Activated CD4-positive, alpha-beta T cell treated with anti-CD3 and anti-CD28 coated beads, Interleukin-2, amount 50 U/mL, for 16 hours (primary cell): Measurements from ENCODE around the gene AKR7A3.
"Not testable (repeated sequence)": the region's sequence is repeated elsewhere in the genome, so short reads cannot be mapped to it uniquely, and the experiment has no call there.

Experiments
- DNase-seq: peaks from one replicate; pipeline ENCODE4 v3.0.0-alpha.2; 2020

Gene AKR7A3

GRCh38 chr1:19287436-19288185 lies 959 bp downstream of the AKR7A3 start:
- DNase-seq: no peak

- DNase-seq: not testable (repeated sequence)
Observed at GRCh38 chr1:19285807-19286206, 2.8 kb downstream of the AKR7A3 start.

DNA sequence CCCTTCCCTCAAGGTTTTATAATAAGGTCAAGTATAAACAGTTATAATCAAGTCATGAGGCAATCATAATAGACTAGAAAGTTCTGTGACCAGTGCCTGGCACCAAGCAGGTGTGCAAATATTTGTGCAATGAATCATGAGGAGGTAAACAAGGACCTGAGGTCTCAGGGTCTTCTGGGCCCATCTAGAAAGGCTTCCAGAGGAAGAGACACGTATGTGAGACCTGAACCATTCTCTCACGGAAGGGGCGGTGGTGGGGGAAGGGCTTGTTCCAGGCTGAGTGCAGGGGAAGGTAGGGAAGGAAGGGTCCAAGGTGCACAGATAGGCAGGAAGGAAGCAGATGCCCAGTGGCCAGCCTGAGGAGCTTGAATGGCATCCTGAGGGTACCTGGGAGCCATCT lies 3.2 kb downstream of the AKR7A3 start:
- not testable (repeated sequence) for DNase-seq

DNA sequence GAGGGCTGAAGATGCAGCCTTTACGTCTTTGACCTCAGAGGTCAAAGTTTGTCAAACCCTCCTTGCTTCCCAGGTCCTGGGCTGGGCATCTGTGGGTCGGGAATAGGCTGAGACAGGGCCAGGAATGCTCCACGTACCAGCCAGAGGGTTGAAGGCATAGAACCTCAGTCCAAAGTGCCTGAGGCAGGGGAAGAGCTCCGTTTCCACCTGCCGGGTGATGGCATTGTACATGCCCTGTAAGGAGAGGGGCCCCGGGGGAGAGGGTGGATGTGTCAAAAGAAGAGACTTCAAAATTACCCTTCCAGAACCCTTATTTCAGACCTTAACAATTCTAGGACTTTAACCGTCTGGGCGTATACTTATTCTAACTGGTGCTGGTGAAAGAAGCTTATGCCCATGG lies 3.7 kb downstream of the AKR7A3 start:
- no peak for DNase-seq

- no peak for DNase-seq
Observed at GRCh38 chr1:19283891-19284290, 4.7 kb downstream of the AKR7A3 start.

DNA sequence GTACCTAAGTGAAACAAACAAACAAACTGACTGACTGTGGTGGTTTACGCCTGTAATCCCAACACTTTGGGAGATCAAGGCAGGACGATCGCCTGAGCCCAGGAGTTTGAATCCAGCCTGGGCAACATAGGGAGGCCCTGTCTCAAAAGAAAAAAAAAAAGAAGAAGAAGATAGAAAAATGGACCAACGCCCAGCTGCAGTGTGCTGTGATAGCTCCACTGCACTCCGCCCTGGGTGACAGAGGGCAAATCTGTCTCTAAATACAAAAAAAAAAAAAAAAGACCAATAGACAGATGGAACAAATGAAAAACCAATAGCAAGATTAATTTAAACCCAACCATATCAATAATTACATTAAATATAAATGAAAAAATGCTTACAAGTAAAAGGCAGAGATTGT lies 13.9 kb downstream of the AKR7A3 start:
- no peak for DNase-seq

DNA sequence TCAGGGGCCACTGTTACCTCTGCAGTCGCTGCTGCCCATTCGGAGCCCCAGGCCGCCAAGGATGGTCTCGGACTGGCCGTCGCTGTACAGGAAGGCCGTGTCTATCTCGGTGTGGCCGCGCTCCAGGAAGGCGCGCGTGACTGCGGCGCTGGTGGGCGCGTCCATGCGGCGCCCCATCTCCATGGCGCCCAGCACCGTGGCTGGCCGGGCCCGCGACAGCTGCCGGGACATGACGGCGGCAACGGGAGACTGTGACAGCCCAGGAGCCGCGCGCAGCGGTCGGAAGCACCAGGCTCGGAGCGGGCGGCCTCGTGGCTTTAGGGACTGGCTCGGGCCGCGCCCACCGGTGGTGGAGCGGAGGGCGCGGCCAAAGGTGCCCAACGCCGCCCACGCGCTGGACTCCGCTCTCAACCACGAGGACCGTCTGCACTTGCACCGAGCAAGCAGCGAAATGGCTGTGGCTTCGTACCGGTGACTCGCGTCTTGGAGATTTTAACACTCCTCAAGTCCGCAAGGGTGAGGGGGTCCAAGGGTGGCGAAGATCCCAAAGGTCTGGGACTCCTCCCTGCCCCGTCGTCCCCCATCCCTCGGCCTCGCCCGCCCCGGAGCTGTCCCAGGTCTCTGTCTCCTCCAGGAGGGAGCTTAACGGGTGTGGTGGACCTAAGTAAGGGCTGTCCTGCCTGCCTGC lies 14.6 kb downstream of the AKR7A3 start:
- DNase-seq: not testable (repeated sequence)

GRCh38 chr1:19273106-19273843 lies 15.3 kb downstream of the AKR7A3 start:
- no peak for DNase-seq

- DNase-seq: no peak
Observed at GRCh38 chr1:19272064-19272463, 16.5 kb downstream of the AKR7A3 start.

- not testable (repeated sequence) for DNase-seq
Observed at GRCh38 chr1:19270343-19270730, 18.2 kb downstream of the AKR7A3 start.

DNA sequence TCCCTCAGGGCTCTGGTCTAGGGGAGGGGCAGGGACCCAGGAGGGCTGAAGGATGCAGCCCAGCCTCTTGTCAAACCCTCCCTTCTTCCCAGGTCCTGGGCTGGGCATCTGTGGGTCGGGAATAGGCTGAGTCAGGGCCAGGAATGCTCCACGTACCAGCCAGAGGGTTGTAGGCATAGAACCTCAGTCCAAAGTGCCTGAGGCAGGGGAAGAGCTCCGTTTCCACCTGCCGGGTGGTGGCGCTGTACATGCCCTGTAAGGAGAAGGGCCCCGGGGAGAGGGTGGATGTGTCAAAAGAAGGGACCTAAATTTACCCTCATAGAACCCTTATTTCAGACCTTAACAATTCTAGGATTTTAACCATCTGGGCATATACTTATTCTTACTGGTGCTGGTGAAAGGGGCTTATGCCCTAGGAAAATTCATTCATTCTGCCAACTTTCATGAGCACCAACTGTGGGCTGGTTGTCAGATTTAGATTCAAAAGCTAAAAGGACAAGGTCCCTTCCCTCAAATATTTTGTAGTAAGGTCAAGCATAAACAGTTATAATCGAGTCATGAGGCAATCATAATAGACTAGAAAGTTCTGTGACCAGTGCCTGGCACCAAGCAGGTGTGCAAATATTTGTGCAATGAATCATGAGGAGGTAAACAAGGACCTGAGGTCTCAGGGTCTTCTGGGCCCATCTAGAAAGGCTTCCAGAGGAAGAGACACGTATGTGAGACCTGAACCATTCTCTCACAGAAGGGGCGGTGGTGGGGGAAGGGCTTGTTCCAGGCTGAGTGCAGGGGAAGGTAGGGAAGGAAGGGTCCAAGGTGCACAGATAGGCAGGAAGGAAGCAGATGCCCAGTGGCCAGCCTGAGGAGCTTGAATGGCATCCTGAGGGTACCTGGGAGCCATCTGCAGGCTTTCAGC lies 18.9 kb downstream of the AKR7A3 start:
- DNase-seq: not testable (repeated sequence)

GRCh38 chr1:19268445-19268844 lies 20.1 kb downstream of the AKR7A3 start:
- DNase-seq: no peak

DNA sequence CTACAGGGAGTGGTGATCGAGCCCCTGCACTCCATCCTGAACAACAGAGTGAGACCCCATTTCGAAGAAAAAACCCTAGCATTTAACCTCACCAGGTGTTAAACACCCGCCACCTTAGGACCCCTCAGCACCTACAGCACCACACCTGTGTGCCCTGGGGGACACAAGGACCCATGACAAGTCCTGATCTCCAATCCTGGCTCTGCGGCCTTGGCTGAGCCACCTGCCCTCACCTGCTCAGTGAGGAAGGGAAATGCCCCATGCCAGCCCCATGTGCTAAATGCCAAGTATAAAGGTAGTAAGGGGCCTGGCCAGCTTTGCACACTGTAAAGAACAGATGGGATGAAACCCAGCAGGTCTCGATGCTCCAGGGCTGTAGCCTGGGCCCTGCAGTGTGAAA lies 25.8 kb downstream of the AKR7A3 start:
- no peak for DNase-seq

DNA sequence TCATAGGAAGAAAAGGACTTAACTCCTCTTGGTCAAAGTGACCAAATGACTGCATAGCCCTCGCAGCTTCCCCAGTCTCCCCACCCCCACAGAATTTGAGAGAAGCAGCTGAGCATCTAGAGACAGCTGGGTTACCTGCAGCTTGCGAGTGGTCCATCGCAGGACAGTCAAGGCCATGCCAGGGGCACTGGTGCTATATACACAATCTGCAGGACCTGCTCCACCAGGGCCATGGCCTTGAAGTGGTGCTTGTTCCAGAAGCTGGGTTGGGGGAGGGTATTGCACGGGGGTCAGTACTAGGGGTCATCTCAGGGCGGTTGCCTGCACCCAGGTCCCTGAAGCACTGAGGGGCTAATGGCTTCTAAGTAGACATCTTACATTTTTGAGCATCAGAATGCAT lies 26.5 kb downstream of the AKR7A3 start:
- DNase-seq: no peak

DNA sequence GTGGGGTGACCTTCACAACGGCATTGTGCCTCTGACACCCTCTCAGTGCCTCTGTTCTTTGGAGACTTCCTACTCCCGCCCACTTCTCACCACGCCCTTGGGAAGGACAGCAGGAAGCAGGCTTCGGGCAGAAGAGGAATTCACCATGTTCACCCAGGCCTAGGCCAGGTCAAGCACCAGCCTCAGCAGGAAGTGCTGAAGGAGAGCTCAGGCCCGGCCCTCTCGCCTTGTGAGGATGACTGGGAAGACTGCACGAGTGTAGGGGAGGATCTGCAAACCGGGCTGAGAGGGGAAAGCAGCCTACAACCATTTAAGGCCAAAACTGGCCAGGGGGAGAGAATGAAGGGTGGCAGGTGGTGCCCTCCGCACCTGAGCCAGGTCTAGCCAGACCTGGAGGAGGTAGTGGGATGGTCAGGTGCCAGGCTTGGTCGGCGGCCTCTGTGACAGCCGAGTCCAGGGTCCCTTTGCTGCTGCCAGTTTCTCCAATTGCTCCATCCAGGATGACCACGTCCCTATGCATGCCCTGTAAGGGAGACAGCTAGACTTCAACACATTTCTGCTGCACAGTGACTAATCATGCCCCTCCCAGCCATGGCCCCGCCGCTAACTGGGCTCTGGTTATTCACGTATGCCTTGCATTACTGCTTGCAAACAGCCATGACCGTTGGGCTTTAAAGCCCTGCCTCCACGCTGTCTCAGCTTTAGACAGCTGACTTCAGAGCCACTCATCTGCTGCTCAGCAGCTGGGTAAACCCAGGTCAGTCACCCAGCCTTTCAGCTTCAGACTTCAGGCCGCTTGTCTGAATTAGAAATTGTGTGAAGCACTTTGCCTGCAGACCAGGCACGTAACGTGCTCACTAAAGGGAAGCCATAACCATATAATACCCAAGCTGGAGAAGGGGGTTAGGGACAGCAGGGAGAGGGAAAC lies 28.1 kb downstream of the AKR7A3 start:
- DNase-seq: no peak

DNA sequence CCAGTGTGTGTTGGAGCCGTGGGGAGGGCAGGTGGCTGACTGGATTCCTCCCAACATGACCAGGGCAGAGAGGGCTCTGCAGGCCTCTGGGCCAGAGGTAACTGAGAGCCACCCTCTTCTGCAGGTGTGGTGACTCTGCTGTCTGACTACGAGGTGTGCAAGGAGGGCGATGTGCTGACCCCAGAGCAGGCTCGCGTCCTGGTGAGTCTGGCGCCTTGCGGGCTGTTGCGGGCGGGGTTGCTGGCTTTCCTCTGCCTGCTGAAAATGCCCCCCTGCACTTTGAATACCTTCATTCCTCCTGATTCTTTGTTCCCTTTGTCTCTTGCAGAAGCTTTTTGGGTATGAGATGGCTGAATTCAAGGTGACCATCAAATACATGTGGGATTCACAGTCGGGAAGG lies 30.2 kb downstream of the AKR7A3 start:
- DNase-seq: no peak

DNA sequence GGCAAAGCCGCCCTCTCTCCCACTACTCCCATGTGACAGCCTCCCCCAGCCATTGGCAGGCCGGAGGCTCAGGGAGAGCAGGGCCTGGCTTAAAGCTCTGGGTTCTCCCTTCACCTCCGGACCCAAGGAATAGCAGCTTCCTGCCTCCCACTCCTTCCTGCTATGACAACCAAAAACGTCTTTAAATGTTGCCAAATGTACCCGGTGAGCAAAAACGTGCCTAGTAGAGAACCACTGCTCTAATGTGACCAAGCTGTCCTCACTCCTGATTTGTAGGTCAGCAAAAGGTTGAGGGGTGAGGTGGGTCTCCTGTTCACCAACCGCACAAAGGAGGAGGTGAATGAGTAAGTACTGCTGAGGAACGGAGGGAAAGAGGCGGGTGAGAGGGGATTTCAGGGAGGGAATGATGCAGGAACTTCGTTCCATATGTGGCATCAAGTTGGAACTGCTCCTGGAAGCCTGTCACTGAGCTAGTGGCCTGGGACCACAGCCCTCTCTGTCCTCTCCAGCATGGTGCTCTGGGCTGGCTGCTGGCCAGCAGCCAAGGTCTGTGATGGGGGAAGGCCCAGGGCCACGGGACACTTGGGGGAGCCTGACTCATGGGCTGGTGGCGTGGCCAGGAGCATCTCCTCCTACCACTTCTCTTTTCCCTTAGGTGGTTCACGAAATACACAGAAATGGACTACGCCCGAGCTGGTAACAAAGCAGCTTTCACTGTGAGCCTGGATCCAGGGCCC lies 31.2 kb downstream of the AKR7A3 start:
- DNase-seq: peak; percentile 13

DNA sequence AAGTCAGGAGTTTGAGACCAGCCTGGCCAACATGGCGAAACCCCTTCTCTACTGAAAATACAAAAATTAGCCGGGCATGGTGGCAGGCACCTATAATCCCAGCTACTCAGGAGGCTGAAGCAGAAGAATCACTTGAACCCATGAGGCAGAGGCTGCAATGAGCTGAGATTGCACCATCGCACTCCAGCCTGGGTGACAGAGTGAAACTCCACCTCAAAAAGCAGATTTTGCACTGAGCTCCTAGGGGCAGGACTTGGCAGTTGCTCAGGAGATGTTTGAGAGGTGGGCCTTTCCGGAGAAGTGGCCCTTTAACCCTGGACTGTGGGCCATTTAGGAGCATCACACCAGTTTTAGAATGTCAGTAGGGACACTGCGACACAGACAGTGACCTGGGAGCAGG lies 32.3 kb downstream of the AKR7A3 start:
- not testable (repeated sequence) for DNase-seq

DNA sequence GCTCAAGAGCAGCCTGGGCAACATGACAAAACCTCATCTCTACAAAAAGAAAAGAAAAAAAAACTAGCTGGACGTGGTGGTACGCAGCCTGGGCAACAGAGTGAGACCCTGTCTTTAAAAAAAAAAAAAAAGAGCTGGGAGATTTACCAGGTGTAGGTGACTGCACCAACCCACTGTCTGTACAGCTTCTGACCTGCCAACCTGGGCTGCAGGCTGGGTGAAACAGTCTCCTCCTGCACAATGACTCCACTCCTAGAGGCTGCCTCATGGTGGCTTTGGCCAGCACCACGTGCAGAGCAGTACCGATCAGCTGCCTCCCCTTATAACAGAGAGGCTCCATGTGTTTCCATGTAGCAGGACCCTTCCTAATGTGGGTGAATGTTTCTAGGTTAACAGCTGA lies 33.3 kb downstream of the AKR7A3 start:
- DNase-seq: no peak

- no peak for DNase-seq
Observed at GRCh38 chr1:19254416-19254815, 34.2 kb downstream of the AKR7A3 start.
